ENCODE measurements around the gene BCAR1. TPM values are rescaled to one million over a fixed set of nuclear protein-coding genes. Genes with fewer than 3 reads are reported as not detected.

BCAR1 gene
- total and polyA plus RNA-seq, 10 of the 15 experiments (the other 5 are each of a cell fraction or from before 2014, with no cell fraction given) = 0.13 to 14.1 (median 2.8) TPM; not detected in 1

- no peak overlapping the region for H3K4me3 ChIP-seq
- BruUV-seq (replicated peaks) = no TSS peak
- TF ChIP-seq ATF7 (IDR thresholded peaks at IDR 0.05; ENCODE audit: low read depth) (no peak), ATF2 (IDR thresholded peaks at IDR 0.05; ENCODE audit: low read length) (no peak), TARDBP (IDR thresholded peaks at IDR 0.05; ENCODE audit: borderline replicate concordance) (no peak), KDM1A (IDR thresholded peaks at IDR 0.05; ENCODE audit: borderline replicate concordance) (no peak), ZNF24 (IDR thresholded peaks at IDR 0.05) (no peak), DPF2 (IDR thresholded peaks at IDR 0.05) (no peak), USF1 (IDR thresholded peaks at IDR 0.05; ENCODE audit: borderline replicate concordance, extremely low read length, insufficient read depth, low read depth, low read length) (no peak), IKZF1 (conservative IDR thresholded peaks at IDR 0.05) (no peak), MTA2 (IDR thresholded peaks at IDR 0.05; ENCODE audit: low read depth) (no peak), JUND (IDR thresholded peaks at IDR 0.05; ENCODE audit: low read depth, low read length) (no peak), TCF3 (IDR thresholded peaks at IDR 0.05; ENCODE audit: borderline replicate concordance, insufficient read depth, low read depth, low read length) (no peak), RUNX3 (IDR thresholded peaks at IDR 0.05; ENCODE audit: low read length) (no peak), SP1 (IDR thresholded peaks at IDR 0.05; ENCODE audit: low read depth, low read length) (no peak), BMI1 (IDR thresholded peaks at IDR 0.05; ENCODE audit: borderline replicate concordance) (no peak), POU2F2 (IDR thresholded peaks at IDR 0.05; ENCODE audit: borderline replicate concordance, low read depth, low read length) (no peak), ESRRA (IDR thresholded peaks at IDR 0.05; ENCODE audit: low read length) (no peak)
Measured at GRCh38 chr16:75279305-75279704, 27.9 kb upstream of the BCAR1 start.

More at GRCh38 chr16:75279305-75279704, 27.9 kb upstream of the BCAR1 start:
- ChIA-PET RAD21 (ENCODE audit: unreplicated experiment) (no interaction called here), CTCF (interaction anchor here (0.7 to 1.9 kb wide), 4 partner anchors 10 to 236 kb away, joined by 3 to 5 read pairs (median 3); no protein-coding TSS in a partner anchor), POLR2A (interaction anchor here (0.8 kb wide), 1 partner anchor 26 kb away, joined by 3 read pairs; no protein-coding TSS in a partner anchor), SMC1A (ENCODE audit: uncharacterized antibody, unreplicated experiment) (interaction anchor here (1.1 kb wide), 1 partner anchor 14 kb away, joined by 4 read pairs; no protein-coding TSS in a partner anchor)
- Histone ChIP-seq H2AFZ (ENCODE audit: control insufficient read depth, low read depth, low read length) (no peak overlapping the region), H3K9me3 (replicated peaks; ENCODE audit: control insufficient read depth, insufficient read depth, low read length) (no peaks in the 10 kb centered on the region), H3K27ac (ENCODE audit: control insufficient read depth, insufficient read depth) (no peak overlapping the region), H3K36me3 (ENCODE audit: control insufficient read depth in 2 of 2, insufficient read depth in 2 of 2, low read length in 1 of 2) (no peaks in the 10 kb centered on the region), H3K9ac (ENCODE audit: control insufficient read depth, insufficient read depth, low read length) (no peak overlapping the region), H3K27me3 (replicated peaks in 1 of 2; ENCODE audit: control insufficient read depth in 2 of 2, insufficient read depth in 2 of 2, low read length in 1 of 2) (no peaks in the 10 kb centered on the region), H3K79me2 (ENCODE audit: control insufficient read depth, insufficient read depth, low read length) (no peaks in the 10 kb centered on the region), H3K4me1 (ENCODE audit: control insufficient read depth, insufficient read depth, low read length) (no peaks in the 10 kb centered on the region; the same call in 1 of the 2 replicates), H4K20me1 (ENCODE audit: control insufficient read depth, insufficient read depth) (no peaks in the 10 kb centered on the region), H3K4me2 (ENCODE audit: control insufficient read depth, insufficient read depth) (no peak overlapping the region)
- intact Hi-C loops (cut with micrococcal nuclease; ENCODE audit: unreplicated experiment) (no loop called here), in situ Hi-C loops (cut with MboI) (no loop called here)
- DNase-seq (ENCODE audit: low read depth, low spot score) (no peak), FAIRE-seq (no peak), ATAC-seq (no peak; the same call in 2 of the 3 replicates)
- 45% methylated on average over 10 of the region's 10 CpGs for WGBS (ENCODE audit: insufficient coverage, insufficient replicate concordance, low lambda C conversion rate, missing lambda C conversion rate)
